IPS-18a (cell line): ENCODE data around the gene SWT1.

ENCODE experiments used
- H3K27ac ChIP-seq: one replicate; pipeline ENCODE4 v1.5.1; 2013; ENCODE audit warnings: low read length
- H3K27me3 ChIP-seq: one replicate; pipeline ENCODE4 v1.6.1; 2013; ENCODE audit warnings: mild to moderate bottlenecking, low read length; ENCODE audit not compliant: control insufficient read depth, insufficient read depth
- H3K36me3 ChIP-seq: one replicate; pipeline ENCODE4 v1.6.1; 2013; ENCODE audit warnings: low read depth, low read length; ENCODE audit not compliant: control insufficient read depth
- H3K4me1 ChIP-seq: one replicate; pipeline ENCODE4 v1.6.1; 2013; ENCODE audit warnings: low read depth, low read length; ENCODE audit not compliant: control insufficient read depth
- H3K4me3 ChIP-seq: one replicate; pipeline ENCODE4 v1.5.1; 2013; ENCODE audit warnings: low read length
- H3K9ac ChIP-seq: one replicate; pipeline ENCODE4 v1.6.1; 2013; ENCODE audit warnings: mild to moderate bottlenecking, low read length, moderate library complexity
- H3K9me3 ChIP-seq: one replicate; pipeline ENCODE4 v1.6.1; 2013; ENCODE audit warnings: low read depth, low read length; ENCODE audit not compliant: control insufficient read depth

The SWT1 gene

GRCh38 chr1:185156854-185157598 is at the start of gene SWT1, which contains the start of gene TRMT1L:
Gene SWT1 (plus strand): TSS chr1:185157167. CDS start chr1:185160842, 3,675 bp downstream.
Gene TRMT1L (minus strand): TSS chr1:185156953. CDS start chr1:185156712, 241 bp downstream.
- peak within 1 kb of the TSS; percentile 87 for H3K27ac ChIP-seq
- no peaks in the 10 kb centered on the region for H3K4me1 ChIP-seq

GRCh38 chr1:185108321-185108720 is 48.6 kb upstream of the SWT1 start:
- H3K36me3 ChIP-seq: no peaks in the 10 kb centered on the region
- no peak overlapping the region for H3K9ac ChIP-seq
- no peaks in the 10 kb centered on the region for H3K9me3 ChIP-seq
- no peak overlapping the region for H3K27ac ChIP-seq
- no peaks in the 10 kb centered on the region for H3K4me1 ChIP-seq
- H3K27me3 ChIP-seq: no peaks in the 10 kb centered on the region
- no peak overlapping the region for H3K4me3 ChIP-seq

More at GRCh38 chr1:185156854-185157598, at the start of gene SWT1, which contains the start of gene TRMT1L:
- Histone ChIP-seq H3K27me3 (no peaks in the 10 kb centered on the region), H3K9ac (peak within 1 kb of the TSS; percentile 95), H3K4me3 (peak within 1 kb of the TSS; percentile 86), H3K9me3 (no peaks in the 10 kb centered on the region), H3K36me3 (no peaks in the 10 kb centered on the region)

- Histone ChIP-seq H3K27me3 (no peaks in the 10 kb centered on the region), H3K4me1 (no peaks in the 10 kb centered on the region), H3K36me3 (no peaks in the 10 kb centered on the region), H3K9me3 (no peaks in the 10 kb centered on the region), H3K27ac (no peak overlapping the region), H3K4me3 (no peak overlapping the region), H3K9ac (no peak overlapping the region)
Observed at GRCh38 chr1:185110145-185110544, 46.8 kb upstream of the SWT1 start.

DNA sequence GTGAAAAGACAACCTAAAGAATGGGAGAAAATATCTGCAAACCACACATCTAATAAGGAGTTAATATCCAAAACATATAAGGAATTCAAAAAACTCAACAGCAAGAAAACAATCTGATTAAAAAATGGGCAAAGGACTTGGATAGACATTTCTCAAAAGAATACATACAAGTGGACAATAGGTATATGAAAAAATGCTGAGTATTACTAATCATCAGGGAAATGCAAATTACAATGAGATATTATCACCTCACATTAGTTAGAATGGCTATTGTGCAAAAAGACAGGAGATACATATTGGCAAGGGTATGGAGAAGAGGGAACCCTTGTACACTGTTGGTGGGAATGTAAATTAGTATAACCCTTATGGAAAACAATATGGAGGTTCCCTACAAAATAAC is 45.1 kb upstream of the SWT1 start:
- Histone ChIP-seq H3K4me3 (no peak overlapping the region), H3K9ac (no peak overlapping the region), H3K27me3 (no peaks in the 10 kb centered on the region)

DNA sequence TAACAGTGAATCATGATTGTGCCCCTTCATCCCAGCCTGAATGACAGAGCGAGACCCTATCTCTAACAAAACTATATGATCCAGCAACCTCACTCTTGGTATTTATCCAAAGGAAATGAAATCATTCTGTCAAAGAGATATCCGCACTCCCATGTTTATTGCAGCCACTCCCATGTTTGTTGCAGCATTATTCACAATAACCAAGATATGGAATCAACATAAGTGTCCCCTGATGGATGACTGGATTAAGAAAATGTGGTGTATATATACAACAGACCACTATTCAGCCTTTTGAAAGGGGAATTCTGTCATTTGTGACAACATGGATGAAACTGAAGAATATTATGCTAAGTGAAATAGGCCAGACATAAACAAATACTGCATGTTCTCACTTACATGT is 44.6 kb upstream of the SWT1 start:
- no peak overlapping the region for H3K4me3 ChIP-seq
- no peaks in the 10 kb centered on the region for H3K4me1 ChIP-seq
- H3K9ac ChIP-seq: no peak overlapping the region
- H3K27ac ChIP-seq: no peak overlapping the region
- H3K27me3 ChIP-seq: no peaks in the 10 kb centered on the region
- no peaks in the 10 kb centered on the region for H3K36me3 ChIP-seq
- no peaks in the 10 kb centered on the region for H3K9me3 ChIP-seq

More for the DNA sequence above, 45.1 kb upstream of the SWT1 start:
- no peak overlapping the region for H3K27ac ChIP-seq
- H3K36me3 ChIP-seq: no peaks in the 10 kb centered on the region
- no peaks in the 10 kb centered on the region for H3K4me1 ChIP-seq
- no peaks in the 10 kb centered on the region for H3K9me3 ChIP-seq

DNA sequence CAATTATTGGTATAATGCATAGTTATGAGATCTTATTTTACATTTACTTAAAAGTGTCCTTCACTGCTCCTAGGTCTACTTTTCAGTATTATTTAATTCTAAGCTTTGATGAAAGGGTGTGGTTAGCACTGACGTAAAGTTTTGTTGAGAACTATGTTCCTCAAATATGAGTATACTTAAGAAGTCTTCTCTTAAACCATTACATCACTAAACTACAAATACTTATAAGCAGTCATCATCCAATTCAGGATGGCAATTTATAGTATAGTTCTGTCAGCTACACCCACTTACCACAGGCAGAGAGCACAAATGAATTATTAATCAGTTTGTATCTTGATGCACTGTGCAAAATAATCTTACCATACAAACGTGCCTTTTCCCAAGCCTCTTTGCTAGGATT is 27.3 kb upstream of the SWT1 start:
- Histone ChIP-seq H3K36me3 (peaks cover 7% of the 10 kb centered on the region), H3K4me1 (no peaks in the 10 kb centered on the region), H3K9me3 (no peaks in the 10 kb centered on the region), H3K27ac (no peak overlapping the region), H3K9ac (no peak overlapping the region), H3K27me3 (no peaks in the 10 kb centered on the region), H3K4me3 (no peak overlapping the region)

DNA sequence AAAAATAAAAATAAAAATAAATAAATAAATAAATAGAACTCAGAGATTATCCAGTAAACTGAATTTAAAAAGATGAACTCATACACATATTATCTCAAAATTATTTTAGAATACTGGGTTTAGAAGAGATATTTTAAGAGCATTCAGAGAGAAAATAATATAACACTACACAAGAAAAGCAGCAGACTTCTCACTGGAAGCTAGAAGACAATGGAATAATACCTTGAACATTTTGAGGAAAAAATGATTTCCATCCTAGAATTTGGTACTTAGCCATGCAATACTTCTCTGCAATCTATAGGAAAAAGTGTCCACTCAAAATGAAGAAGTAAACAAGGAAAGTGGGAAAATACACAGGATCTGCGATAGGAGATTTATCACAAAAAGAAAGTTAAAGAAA is 24.4 kb upstream of the SWT1 start:
- H3K9me3 ChIP-seq: no peaks in the 10 kb centered on the region
- H3K36me3 ChIP-seq: peaks cover 17% of the 10 kb centered on the region
- no peak overlapping the region for H3K9ac ChIP-seq

DNA sequence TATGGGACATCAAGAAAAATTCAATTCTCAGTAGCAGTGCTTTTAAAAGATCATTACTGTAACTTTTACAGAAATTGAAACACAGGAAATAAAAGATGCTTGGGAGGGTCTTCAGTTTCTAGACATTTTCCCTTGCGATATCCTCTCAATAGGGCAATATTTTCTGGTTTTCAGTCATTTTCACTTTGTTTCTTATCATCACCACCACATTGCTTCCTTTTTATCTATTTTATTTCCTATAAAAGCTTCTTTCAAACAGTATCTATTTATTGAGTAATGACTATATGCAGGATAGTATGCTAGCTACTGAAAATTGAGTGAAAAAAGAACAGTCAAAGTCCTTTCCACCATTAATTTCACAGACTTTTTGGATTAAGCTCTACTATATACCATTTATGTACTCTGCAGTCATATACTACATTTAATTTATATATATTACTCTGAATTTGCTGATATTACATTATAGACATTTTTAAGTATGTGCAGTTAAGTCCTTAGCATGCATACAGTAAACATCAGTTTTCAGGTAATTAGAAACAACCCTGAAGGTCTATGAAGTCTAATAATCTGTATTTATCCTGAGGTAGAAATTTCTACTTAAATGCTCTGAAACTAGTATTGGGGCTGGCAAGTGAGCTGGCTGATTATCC is 18.9 kb upstream of the SWT1 start:
- no peak overlapping the region for H3K27ac ChIP-seq
- peaks cover 19% of the 10 kb centered on the region for H3K36me3 ChIP-seq

More for the DNA sequence above, 24.4 kb upstream of the SWT1 start:
- no peaks in the 10 kb centered on the region for H3K4me1 ChIP-seq
- H3K4me3 ChIP-seq: no peak overlapping the region
- no peaks in the 10 kb centered on the region for H3K27me3 ChIP-seq
- no peak overlapping the region for H3K27ac ChIP-seq

DNA sequence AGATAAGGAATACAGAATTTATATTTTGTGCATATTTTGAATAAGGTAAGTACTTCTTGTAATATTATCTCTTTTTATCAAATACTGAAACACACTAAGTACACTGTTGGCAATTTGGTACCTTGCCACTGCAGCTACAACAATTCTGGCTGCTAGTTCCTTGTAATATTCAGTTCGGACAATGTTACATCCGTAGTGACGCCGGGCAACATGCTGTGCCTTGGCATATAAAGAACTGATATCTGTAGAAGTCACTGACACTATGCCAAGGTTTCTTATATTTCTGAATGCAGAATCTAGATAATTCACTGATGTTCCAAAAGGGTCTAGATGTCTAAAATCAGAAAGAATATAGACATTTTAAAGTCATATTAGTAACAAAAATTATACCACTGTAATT is 17.7 kb upstream of the SWT1 start:
- H3K36me3 ChIP-seq: peaks cover 27% of the 10 kb centered on the region
- H3K9ac ChIP-seq: no peak overlapping the region
- no peaks in the 10 kb centered on the region for H3K9me3 ChIP-seq
- H3K27me3 ChIP-seq: no peaks in the 10 kb centered on the region
- no peak overlapping the region for H3K4me3 ChIP-seq
- H3K4me1 ChIP-seq: no peaks in the 10 kb centered on the region
- H3K27ac ChIP-seq: no peak overlapping the region

More for the DNA sequence above, 18.9 kb upstream of the SWT1 start:
- H3K4me3 ChIP-seq: no peak overlapping the region
- H3K4me1 ChIP-seq: no peaks in the 10 kb centered on the region
- no peak overlapping the region for H3K9ac ChIP-seq
- H3K27me3 ChIP-seq: no peaks in the 10 kb centered on the region
- no peaks in the 10 kb centered on the region for H3K9me3 ChIP-seq

GRCh38 chr1:185144233-185144632 is 12.7 kb upstream of the SWT1 start:
- no peak overlapping the region for H3K27ac ChIP-seq
- H3K27me3 ChIP-seq: no peaks in the 10 kb centered on the region
- H3K4me3 ChIP-seq: no peak overlapping the region
- no peak overlapping the region for H3K9ac ChIP-seq
- H3K36me3 ChIP-seq: peaks cover 26% of the 10 kb centered on the region
- H3K9me3 ChIP-seq: no peaks in the 10 kb centered on the region
- H3K4me1 ChIP-seq: no peaks in the 10 kb centered on the region

GRCh38 chr1:185151215-185151614 is 5.8 kb upstream of the SWT1 start:
- Histone ChIP-seq H3K4me3 (no peak overlapping the region), H3K27me3 (no peaks in the 10 kb centered on the region), H3K9me3 (no peaks in the 10 kb centered on the region), H3K9ac (no peak overlapping the region), H3K27ac (no peak overlapping the region), H3K36me3 (peaks cover 18% of the 10 kb centered on the region), H3K4me1 (no peaks in the 10 kb centered on the region)
